Right cardiac atrium (tissue), 5 donors: ENCODE results near the gene R3HDM2. TPM values are rescaled to one million over a fixed set of nuclear protein-coding genes. Genes with fewer than 3 reads are reported as not detected.

Experiments used
- ATAC-seq, 2 donors: fragments of 200-7000 bp; cut with Tn5 transposase; one replicate each; pipeline versions ENCODE4 v1.8.0 to v1.9.1; 2020; ENCODE audit warnings: moderate library complexity in 2 of 2, mild to moderate bottlenecking in 1 of 2
- DNase-seq, 3 donors: peaks; one replicate each; pipeline ENCODE4 v3.0.0-alpha.2; 2020
- H3K27ac ChIP-seq: one replicate; pipeline ENCODE4 v1.5.1; 2013; ENCODE audit warnings: mild to moderate bottlenecking, low read length, control low read depth, moderate library complexity
- H3K27me3 ChIP-seq: one replicate; pipeline ENCODE4 v1.6.1; 2013; ENCODE audit not compliant: control insufficient read depth, insufficient read depth
- H3K4me1 ChIP-seq: one replicate; pipeline ENCODE4 v1.6.1; 2013; ENCODE audit warnings: low read length; ENCODE audit not compliant: control insufficient read depth, insufficient read depth
- H3K4me3 ChIP-seq: one replicate; pipeline ENCODE4 v1.5.1; 2013; ENCODE audit warnings: low read length, control low read depth
- H3K9me3 ChIP-seq: one replicate; pipeline ENCODE4 v1.6.1; 2013; ENCODE audit warnings: low read length; ENCODE audit not compliant: control insufficient read depth
- WGBS: extraction: QIAGEN DNeasy Blood & Tissue Kit; methylation state at CpG from one replicate; pipeline ENCODE4 v1.1.7; 2013; 5-methylcytosine and 5-hydroxymethylcytosine counted together
- intact Hi-C, 4 donors: fragments of 100-400 bp; cut with DNase I; formaldehyde crosslinking; loops; one replicate each; pipeline versions ENCODE4 v1.11.0 to v1.14.0; 2022 to 2023
- polyA plus RNA-seq: library from polyadenylated mRNA; stranded (reverse); fragments of 200-250 nt; gene quantifications from one replicate; pipeline ENCODE4 v1.2.3, GENCODE V29; 2013
- total RNA-seq, 4 donors: library from RNA; stranded (reverse); fragmentation: NEBNext Ultra II Directional; extraction: Animal tissue kit (Norgen Biotek cat#: 25700); gene quantifications; one replicate each; pipeline ENCODE4 v1.2.1, GENCODE V29; 2021
- donor health status: healthy with polysubstance abuse.
- donor health status: DM: no; HTN: yes; CAD: no.
- donor health status: DM: no; HTN: no; CAD: no.
- donor health status: DM: no; HTN: yes; CAD: no; lungs with severe emphysema.
- donor health status: DM: yes; HTN: yes; CAD: no.

R3HDM2 gene
- total and polyA plus RNA-seq, 5 donors = 23.1 to 85.2 (median 73.8) TPM

DNA sequence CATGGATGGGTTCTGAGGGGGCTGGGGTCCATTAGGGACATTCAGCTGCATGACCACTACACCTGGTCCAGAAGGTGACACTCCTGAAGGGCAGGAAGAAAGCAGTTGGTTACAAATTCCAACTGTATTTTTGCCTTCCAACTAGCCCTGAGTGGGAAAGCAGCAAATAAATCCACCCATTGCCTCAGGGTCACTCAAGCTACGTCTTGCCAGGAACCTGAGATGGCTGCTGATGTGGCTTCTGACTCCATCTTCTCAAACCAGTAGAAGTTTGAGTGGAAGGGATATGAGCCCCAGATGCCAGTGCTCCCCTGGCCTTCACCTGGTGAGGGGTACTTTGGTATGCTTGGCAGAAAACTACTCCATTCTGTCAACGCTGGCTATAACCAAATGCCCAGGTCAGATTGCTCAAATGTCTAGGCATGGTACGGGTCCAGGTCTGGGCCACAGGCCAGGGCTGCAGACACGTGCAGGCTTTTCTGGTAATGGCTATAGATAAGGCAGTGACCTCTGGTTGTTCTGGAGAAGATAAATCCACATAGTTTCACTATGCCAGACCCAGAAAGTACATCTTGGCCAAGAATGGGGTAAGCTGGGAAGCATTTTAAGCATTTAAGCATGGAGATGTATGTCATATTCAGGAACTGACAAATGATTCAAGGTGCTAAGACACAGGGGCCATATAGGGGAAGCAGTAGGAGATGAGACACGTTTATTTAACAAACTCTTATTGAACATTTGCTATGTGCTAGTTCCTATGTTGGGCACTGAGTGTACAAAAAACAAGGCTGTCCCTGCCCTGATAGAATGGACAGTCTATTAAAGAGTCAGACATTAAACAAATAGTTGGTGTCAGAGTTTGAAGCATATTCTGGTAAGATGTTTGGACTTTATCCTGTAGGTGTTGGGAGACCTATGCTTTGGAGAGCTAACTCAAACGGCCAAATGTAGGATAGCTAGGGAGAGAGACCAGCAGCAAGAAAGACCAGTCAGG, 171.6 kb downstream of the R3HDM2 start:
- WGBS = 51% methylated on average over 6 of the region's 6 CpGs
- ATAC-seq (peak; percentile 68), DNase-seq (peak; percentile 39 to 80 (median 79))
- H3K27ac ChIP-seq = peak overlapping the region; percentile 63
- no peaks in the 10 kb centered on the region for H3K9me3 ChIP-seq
- H3K4me1 ChIP-seq = peaks cover 3% of the 10 kb centered on the region
- no peaks in the 10 kb centered on the region for H3K27me3 ChIP-seq
- no peak overlapping the region for H3K4me3 ChIP-seq
- intact Hi-C loops = no loop called here

DNA sequence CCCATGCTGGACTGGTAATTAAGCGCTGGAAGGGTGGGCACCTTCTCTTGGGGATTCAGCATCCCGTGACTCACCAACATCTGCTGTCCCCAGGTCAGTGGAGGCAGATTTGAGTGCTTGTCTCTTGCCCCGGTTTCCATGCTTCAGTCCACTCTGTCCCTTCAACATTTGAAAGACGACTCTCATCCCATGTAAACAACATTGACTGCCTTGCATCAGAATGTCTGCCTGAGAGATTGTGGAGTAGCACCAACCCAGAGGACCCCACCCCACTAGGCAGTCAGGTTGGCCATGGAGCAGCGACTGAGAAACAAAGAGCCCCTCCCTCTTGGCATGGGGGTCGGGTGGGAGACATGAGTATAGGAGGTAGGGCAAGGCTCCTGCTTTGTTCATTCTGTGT, 174.9 kb downstream of the R3HDM2 start:
- ATAC-seq (no peak), DNase-seq (no peak)
- H3K27ac ChIP-seq = no peak overlapping the region
- H3K4me1 ChIP-seq = peaks cover 3% of the 10 kb centered on the region
- intact Hi-C loops = no loop called here
- H3K9me3 ChIP-seq = no peaks in the 10 kb centered on the region
- no peaks in the 10 kb centered on the region for H3K27me3 ChIP-seq
- WGBS = 88% methylated on average over 6 of the region's 6 CpGs
- H3K4me3 ChIP-seq = no peak overlapping the region

DNA sequence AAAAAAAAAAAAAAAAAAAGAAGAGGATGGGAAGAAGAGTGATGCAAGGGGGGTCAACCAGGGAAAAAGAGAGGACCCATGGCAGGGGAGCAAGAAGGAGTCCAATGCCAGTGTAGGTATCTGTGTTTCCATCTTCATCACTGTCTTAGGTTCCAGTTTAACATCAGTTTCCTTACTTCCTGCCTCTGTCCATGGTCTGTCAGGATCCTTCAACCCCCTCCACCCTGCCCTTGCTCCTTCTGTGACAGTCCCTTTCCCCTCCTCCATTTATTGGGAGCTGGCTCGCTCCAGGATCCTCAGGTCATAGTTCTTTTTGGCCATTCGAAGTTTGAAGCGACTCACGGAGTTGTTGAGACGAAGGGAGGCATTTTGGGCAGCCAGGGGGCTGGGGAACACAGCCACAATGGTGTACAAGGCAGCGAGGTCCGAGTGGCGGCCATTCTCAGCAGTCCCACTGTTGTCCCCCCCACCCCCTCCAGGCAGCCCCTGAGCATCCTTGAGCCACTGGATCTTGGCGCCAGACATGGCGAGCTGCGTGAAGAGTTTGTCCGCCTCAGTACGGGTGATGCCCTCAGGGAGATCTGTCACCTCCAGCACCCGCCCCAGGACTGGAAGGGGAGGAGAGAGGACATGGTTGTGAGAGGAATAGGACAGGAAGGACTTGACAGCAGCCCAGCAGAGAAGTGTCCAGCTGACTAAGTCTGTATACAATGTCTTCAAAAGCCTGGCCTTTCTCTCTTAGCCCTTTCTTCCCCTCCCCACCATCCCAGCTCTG, 176.2 kb downstream of the R3HDM2 start:
- Histone ChIP-seq H3K9me3 (no peaks in the 10 kb centered on the region), H3K4me1 (no peaks in the 10 kb centered on the region), H3K27ac (no peak overlapping the region), H3K4me3 (no peak overlapping the region), H3K27me3 (no peaks in the 10 kb centered on the region)
- intact Hi-C loops = no loop called here
- WGBS = 89% methylated on average over 14 of the region's 14 CpGs
- ATAC-seq (no peak), DNase-seq (no peak)

- 77% methylated on average over 7 of the region's 7 CpGs for WGBS
- H3K27me3 ChIP-seq = no peaks in the 10 kb centered on the region
- intact Hi-C loops = no loop called here
- H3K4me1 ChIP-seq = no peaks in the 10 kb centered on the region
- no peak within 1 kb of the TSS for H3K4me3 ChIP-seq
- ATAC-seq (no peak), DNase-seq (no peak)
- no peak within 1 kb of the TSS for H3K27ac ChIP-seq
- no peaks in the 10 kb centered on the region for H3K9me3 ChIP-seq
Observed at GRCh38 chr12:57250956-57251355, 179.9 kb downstream of the R3HDM2 start, which contains the start of gene STAC3. Gene STAC3 (minus strand): TSS chr12:57251187. CDS start chr12:57249636, 1,551 bp downstream.

- 77% methylated on average over 3 of the region's 3 CpGs for WGBS
- Histone ChIP-seq H3K4me1 (no peaks in the 10 kb centered on the region), H3K4me3 (no peak overlapping the region), H3K9me3 (no peaks in the 10 kb centered on the region), H3K27ac (no peak overlapping the region), H3K27me3 (no peaks in the 10 kb centered on the region)
- DNase-seq = no peak
- no peak for ATAC-seq
- intact Hi-C loops = no loop called here
Observed at GRCh38 chr12:57250541-57250940, 180.3 kb downstream of the R3HDM2 start.

GRCh38 chr12:57248934-57249742, 181.7 kb downstream of the R3HDM2 start:
- DNase-seq = peak in 1 of 3 donors; percentile 67
- 75% methylated on average over 7 of the region's 7 CpGs for WGBS
- no peaks in the 10 kb centered on the region for H3K4me1 ChIP-seq
- intact Hi-C loops = no loop called here
- ATAC-seq = no peak
- H3K27me3 ChIP-seq = no peaks in the 10 kb centered on the region
- H3K4me3 ChIP-seq = no peak overlapping the region
- no peaks in the 10 kb centered on the region for H3K9me3 ChIP-seq
- no peak overlapping the region for H3K27ac ChIP-seq

DNA sequence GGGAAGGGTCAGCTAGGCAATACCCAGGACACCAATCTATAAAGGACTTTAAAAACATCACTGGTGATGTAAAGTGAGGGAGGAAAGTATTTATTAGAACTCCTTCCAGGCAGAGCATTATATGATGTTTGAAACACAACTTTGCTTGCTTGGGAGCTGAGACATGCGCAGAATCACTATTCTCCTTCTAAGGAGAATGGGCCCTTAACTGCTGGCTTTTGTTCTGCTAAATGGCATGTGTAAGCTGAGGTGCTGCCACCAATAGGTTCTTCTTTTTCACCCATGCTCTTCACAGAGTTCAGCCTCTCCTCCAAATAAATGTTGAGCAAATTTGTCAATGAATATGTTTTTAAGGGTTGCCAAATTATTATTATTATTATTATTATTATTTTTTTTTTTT, 183.8 kb downstream of the R3HDM2 start:
- 92% methylated on average over 1 of the region's 1 CpG for WGBS
- Histone ChIP-seq H3K27ac (no peak overlapping the region), H3K9me3 (no peaks in the 10 kb centered on the region), H3K4me3 (no peak overlapping the region), H3K27me3 (no peaks in the 10 kb centered on the region), H3K4me1 (peaks cover 2% of the 10 kb centered on the region)
- intact Hi-C loops = no loop called here
- DNase-seq (no peak), ATAC-seq (no peak)

DNA sequence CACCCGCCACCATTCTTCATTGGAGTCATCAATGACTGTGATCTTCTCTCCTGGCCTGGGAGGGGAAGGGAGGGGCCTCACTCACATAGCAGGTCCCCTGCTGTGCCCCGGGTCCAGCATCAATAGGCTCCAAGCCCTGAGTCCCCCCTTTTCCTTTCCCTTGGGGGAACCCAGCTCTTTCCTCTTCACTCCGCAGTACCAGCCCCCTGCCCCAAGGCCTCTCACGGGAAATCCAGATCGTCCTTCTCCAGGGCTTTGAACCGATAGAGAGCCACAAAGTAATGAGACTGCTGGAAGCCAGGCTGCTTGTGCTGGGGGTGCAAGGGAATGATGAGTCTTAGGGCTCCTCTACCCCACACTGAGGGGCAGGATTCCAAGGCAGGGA, 186.5 kb downstream of the R3HDM2 start:
- DNase-seq (no peak), ATAC-seq (no peak)
- intact Hi-C loops = no loop called here
- H3K27me3 ChIP-seq = no peaks in the 10 kb centered on the region
- H3K4me1 ChIP-seq = peaks cover 2% of the 10 kb centered on the region
- H3K27ac ChIP-seq = no peak overlapping the region
- no peak overlapping the region for H3K4me3 ChIP-seq
- no peaks in the 10 kb centered on the region for H3K9me3 ChIP-seq
- 70% methylated on average over 6 of the region's 6 CpGs for WGBS

DNA sequence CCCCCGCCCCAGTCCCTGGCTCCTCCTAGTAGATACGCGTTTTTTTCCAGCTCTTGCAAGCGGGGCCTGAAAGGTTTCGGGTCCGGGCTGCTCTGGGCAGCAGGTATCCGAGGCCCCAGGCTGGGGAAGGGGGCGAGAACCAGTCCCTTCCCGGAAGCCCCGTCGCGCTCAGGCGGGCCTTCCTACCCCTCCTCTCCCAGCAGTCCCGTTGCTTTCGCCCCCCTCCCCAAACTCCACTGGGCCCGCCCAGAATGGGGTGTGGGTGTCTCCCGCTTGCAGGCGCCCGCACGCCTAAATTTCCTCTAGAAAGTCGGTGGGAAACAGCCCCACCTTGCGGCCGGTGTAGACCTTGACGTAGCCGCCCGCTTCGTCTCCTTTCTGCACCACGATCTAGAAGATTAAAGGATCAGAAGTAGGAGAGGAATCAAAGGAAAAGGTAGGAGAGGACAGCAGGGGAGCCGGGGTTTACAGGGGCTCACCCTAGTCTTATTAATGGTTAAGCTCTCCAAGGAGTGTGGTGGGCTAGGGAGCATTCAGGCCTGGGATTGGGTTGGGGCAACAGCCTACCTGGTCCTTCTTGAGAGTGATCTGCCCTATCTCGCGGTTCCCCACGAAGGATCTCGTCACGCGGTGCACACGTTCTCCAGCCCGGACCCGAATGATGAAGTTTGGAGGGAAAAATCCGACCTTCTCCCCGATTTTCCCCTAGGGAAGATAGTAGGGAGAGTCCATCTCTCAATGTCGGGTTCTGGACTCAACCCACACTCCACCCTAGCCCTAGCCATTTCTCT, 187.1 kb downstream of the R3HDM2 start:
- WGBS = 11% methylated on average over 41 of the region's 41 CpGs
- peaks cover 2% of the 10 kb centered on the region for H3K4me1 ChIP-seq
- no peak overlapping the region for H3K27ac ChIP-seq
- no peaks in the 10 kb centered on the region for H3K27me3 ChIP-seq
- H3K9me3 ChIP-seq = no peaks in the 10 kb centered on the region
- H3K4me3 ChIP-seq = peak overlapping the region; percentile 37
- peak; percentile 78 to 91 (median 85) for DNase-seq
- intact Hi-C loops = no loop called here
- peak; percentile 11 to 19 for ATAC-seq
